Common myeloid progenitor, CD34-positive (primary cell): Measurements from ENCODE around the gene SATB1.

ENCODE experiments used
- CTCF ChIA-PET: fragments of 350-600 bp; sonication (Branson Sonifier 250); formaldehyde crosslinking; loops from one replicate; lab custom pipeline; 2021; ENCODE audit warnings: antibody characterized with exemption; lab: Charles Lee
- POLR2A ChIA-PET: fragments of 350-600 bp; sonication (Branson Sonifier 250); formaldehyde crosslinking; loops from one replicate; lab custom pipeline; 2021; ENCODE audit warnings: antibody characterized with exemption; lab: Charles Lee
- DNase-seq, 3 donors: peaks; one replicate each; pipeline versions ENCODE4 v3.0.0 to v3.0.0-alpha.2; 2013
- H3K27ac ChIP-seq, 2 experiments: 1 replicate in 1 of 2; 2 replicates in 1 of 2; pipeline ENCODE4 v1.7.0; 2013; ENCODE audit warnings: inconsistent platforms in 2 of 2, low read length in 2 of 2, mild to moderate bottlenecking in 2 of 2, low read depth in 1 of 2, moderate library complexity in 1 of 2; ENCODE audit not compliant: severe bottlenecking in 2 of 2, insufficient read depth in 1 of 2, poor library complexity in 1 of 2
- H3K27me3 ChIP-seq, 5 experiments: replicated peaks in 2 of 5; 1 replicate in 3 of 5; 2 replicates in 2 of 5; pipeline versions ENCODE4 v1.6.1 to v1.7.0; 2013; ENCODE audit warnings: low read length in 4 of 5, mild to moderate bottlenecking in 2 of 5, moderate library complexity in 2 of 5, inconsistent platforms in 1 of 5; ENCODE audit not compliant: insufficient read depth in 5 of 5, control insufficient read depth in 4 of 5
- H3K36me3 ChIP-seq, 4 experiments: 1 replicate in 2 of 4; 2 replicates in 2 of 4; pipeline versions ENCODE4 v1.6.1 to v1.7.0; 2013; ENCODE audit warnings: low read length in 3 of 4, control low read depth in 1 of 4, mild to moderate bottlenecking in 1 of 4; ENCODE audit not compliant: control insufficient read depth in 4 of 4, insufficient read depth in 4 of 4
- H3K4me1 ChIP-seq, 4 experiments: 1 replicate in 3 of 4; 2 replicates in 1 of 4; pipeline versions ENCODE4 v1.6.1 to v1.7.1; 2013; ENCODE audit warnings: low read length in 3 of 4, mild to moderate bottlenecking in 3 of 4, control low read depth in 1 of 4, inconsistent platforms in 1 of 4, moderate library complexity in 1 of 4; ENCODE audit not compliant: control insufficient read depth in 4 of 4, insufficient read depth in 4 of 4; ENCODE audit errors: control extremely low read depth in 1 of 4
- H3K4me3 ChIP-seq, 7 experiments: 1 replicate in 4 of 7; 2 replicates in 3 of 7; pipeline versions ENCODE4 v1.5.1 to v1.7.0; 2013; ENCODE audit warnings: mild to moderate bottlenecking in 7 of 7, low read length in 6 of 7, moderate library complexity in 6 of 7, inconsistent platforms in 2 of 7, low read depth in 2 of 7, control low read depth in 1 of 7; ENCODE audit not compliant: insufficient read depth in 4 of 7, control insufficient read depth in 1 of 7; ENCODE audit errors: extremely low read depth in 1 of 7
- H3K9me3 ChIP-seq, 5 experiments: 1 replicate in 4 of 5; 2 replicates in 1 of 5; pipeline versions ENCODE4 v1.6.1 to v1.7.1; 2013; ENCODE audit warnings: low read length in 4 of 5, mild to moderate bottlenecking in 2 of 5, inconsistent platforms in 1 of 5, low read depth in 1 of 5, moderate library complexity in 1 of 5; ENCODE audit not compliant: control insufficient read depth in 4 of 5, insufficient read depth in 2 of 5; ENCODE audit errors: control extremely low read depth in 1 of 5
- WGBS: methylation state at CpG from one replicate; pipeline ENCODE4 v1.1.5; 2013; ENCODE audit not compliant: insufficient coverage; 5-methylcytosine and 5-hydroxymethylcytosine counted together

Gene SATB1

GRCh38 chr3:18369551-18370185 is 55.5 kb downstream of the SATB1 start:
- Histone ChIP-seq H3K27me3 (no peaks in the 10 kb centered on the region), H3K36me3 (peaks cover 6 to 56% (median 27%) of the 10 kb centered on the region in 4 experiments), H3K4me3 (peak overlapping the region in 4 of 7 experiments; percentile 8 to 65 (median 49)), H3K4me1 (peaks cover 6 to 32% (median 17%) of the 10 kb centered on the region in 4 experiments), H3K27ac (peak overlapping the region; percentile 27 to 46), H3K9me3 (no peaks in the 10 kb centered on the region)
- ChIA-PET CTCF (interaction anchor here (1.5 kb wide), 1 partner anchor 8 kb away, joined by 3 read pairs; no protein-coding TSS in a partner anchor), POLR2A (no interaction called here)
- WGBS = 4% methylated on average over 6 of the region's 13 CpGs
- DNase-seq = peak; percentile 30 to 94 (median 88)

GRCh38 chr3:18366258-18366657 is 58.9 kb downstream of the SATB1 start:
- Histone ChIP-seq H3K4me1 (peaks cover 6 to 28% (median 17%) of the 10 kb centered on the region in 4 experiments), H3K4me3 (no peak overlapping the region), H3K9me3 (no peaks in the 10 kb centered on the region), H3K27me3 (no peaks in the 10 kb centered on the region), H3K27ac (no peak overlapping the region), H3K36me3 (peaks cover 5 to 52% (median 25%) of the 10 kb centered on the region in 4 experiments)
- DNase-seq = no peak
- CTCF ChIA-PET = interaction anchor here (1.6 to 2.2 kb wide), 2 partner anchors 11 to 16 kb away, joined by 4 to 5 read pairs; no protein-coding TSS in a partner anchor
- WGBS = 100% methylated on average over 1 of the region's 3 CpGs
- POLR2A ChIA-PET = no interaction called here

GRCh38 chr3:18363338-18363737 is 61.8 kb downstream of the SATB1 start:
- Histone ChIP-seq H3K4me1 (peaks cover 0 to 9% (median 0%) of the 10 kb centered on the region in 4 experiments), H3K27ac (no peak overlapping the region), H3K36me3 (peaks cover 7 to 58% (median 28%) of the 10 kb centered on the region in 4 experiments), H3K9me3 (no peaks in the 10 kb centered on the region), H3K4me3 (no peak overlapping the region), H3K27me3 (no peaks in the 10 kb centered on the region)
- no peak for DNase-seq
- ChIA-PET POLR2A (interaction anchor here (1.3 kb wide), 1 partner anchor 12 kb away, joined by 3 read pairs; no protein-coding TSS in a partner anchor), CTCF (no interaction called here)
- no CpG with 5 or more reads among the region's 2 CpGs for WGBS

GRCh38 chr3:18357747-18358146 is 67.4 kb downstream of the SATB1 start:
- Histone ChIP-seq H3K27me3 (no peaks in the 10 kb centered on the region), H3K27ac (no peak overlapping the region), H3K36me3 (peaks cover 2 to 29% (median 9%) of the 10 kb centered on the region in 4 experiments), H3K4me1 (peaks cover 0 to 9% (median 0%) of the 10 kb centered on the region in 4 experiments), H3K9me3 (no peaks in the 10 kb centered on the region), H3K4me3 (no peak overlapping the region)
- POLR2A ChIA-PET = no interaction called here
- DNase-seq = no peak
- CTCF ChIA-PET = no interaction called here

- 100% methylated on average over 1 of the region's 2 CpGs for WGBS
- DNase-seq = no peak
- Histone ChIP-seq H3K36me3 (peaks cover 5 to 40% (median 20%) of the 10 kb centered on the region in 4 experiments), H3K27ac (no peak overlapping the region), H3K4me3 (no peak overlapping the region), H3K4me1 (peaks cover 0 to 9% (median 0%) of the 10 kb centered on the region in 4 experiments), H3K9me3 (no peaks in the 10 kb centered on the region), H3K27me3 (no peaks in the 10 kb centered on the region)
- ChIA-PET CTCF (interaction anchor here (1.9 kb wide), 1 partner anchor 10 kb away, joined by 5 read pairs; no protein-coding TSS in a partner anchor), POLR2A (no interaction called here)
Measured at GRCh38 chr3:18355832-18356231, 69.3 kb downstream of the SATB1 start.

- no peak overlapping the region for H3K27ac ChIP-seq
- ChIA-PET POLR2A (no interaction called here), CTCF (interaction anchor here (1.9 kb wide), 1 partner anchor 11 kb away, joined by 5 read pairs; no protein-coding TSS in a partner anchor)
- H3K27me3 ChIP-seq = no peaks in the 10 kb centered on the region
- 100% methylated on average over 3 of the region's 5 CpGs for WGBS
- no peaks in the 10 kb centered on the region for H3K9me3 ChIP-seq
- H3K4me3 ChIP-seq = no peak overlapping the region
- peaks cover 4 to 40% (median 22%) of the 10 kb centered on the region in 4 experiments for H3K36me3 ChIP-seq
- no peak for DNase-seq
- peaks cover 0 to 4% (median 0%) of the 10 kb centered on the region in 4 experiments for H3K4me1 ChIP-seq
Measured at GRCh38 chr3:18354701-18355100, 70.4 kb downstream of the SATB1 start.
